Stimulated activated CD8-positive, alpha-beta memory T cell treated with anti-CD3 and anti-CD28 coated beads, Interleukin-12 subunit alpha, Interleukin-12 subunit beta, amount 100 ng/mL, for 24 hours (primary cell): Measurements from ENCODE around the gene RBM26.

Experiments used
- DNase-seq: peaks from one replicate; pipeline ENCODE4 v3.0.0-alpha.2; 2020; ENCODE audit errors: extremely low read depth

The RBM26 gene

DNA sequence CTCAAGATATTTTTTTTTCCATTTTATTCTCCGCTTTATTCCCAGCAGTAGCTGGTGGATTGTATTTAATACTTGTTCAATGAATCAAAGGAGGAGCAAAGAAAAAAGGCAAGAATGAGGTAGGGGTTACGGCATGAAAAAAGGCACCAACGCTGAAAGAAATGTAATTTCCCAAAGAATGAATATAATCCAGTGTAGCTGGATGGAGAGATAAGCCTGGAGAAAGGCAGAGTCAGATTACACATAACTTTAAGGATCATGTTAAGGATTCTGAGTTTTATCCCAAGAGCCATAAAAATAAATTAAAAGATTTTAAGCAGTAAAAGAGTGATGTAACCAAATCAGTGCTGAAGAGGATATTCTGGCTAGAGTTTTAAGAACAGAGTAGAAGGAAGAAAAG is 67.7 kb downstream of the RBM26 start:
- no peak for DNase-seq

DNA sequence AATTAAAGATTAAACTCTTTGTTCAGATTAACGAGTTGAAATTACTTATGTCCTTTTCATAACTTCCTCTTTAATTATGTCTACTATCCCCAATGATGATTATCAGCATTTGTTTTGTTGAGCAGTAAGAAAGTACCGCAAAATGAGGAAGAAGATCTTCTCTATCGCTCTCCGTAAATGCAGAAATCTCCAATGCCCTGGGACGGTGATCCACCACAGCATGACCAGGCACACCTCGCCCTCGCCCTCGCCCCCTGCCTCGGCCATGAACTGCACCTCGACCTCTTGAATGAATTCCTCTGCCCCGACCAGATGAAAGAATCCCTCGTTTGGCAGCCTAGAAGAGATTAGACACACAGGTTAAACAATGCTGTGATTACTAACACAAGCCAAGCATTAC is 69.1 kb downstream of the RBM26 start:
- no peak for DNase-seq

DNA sequence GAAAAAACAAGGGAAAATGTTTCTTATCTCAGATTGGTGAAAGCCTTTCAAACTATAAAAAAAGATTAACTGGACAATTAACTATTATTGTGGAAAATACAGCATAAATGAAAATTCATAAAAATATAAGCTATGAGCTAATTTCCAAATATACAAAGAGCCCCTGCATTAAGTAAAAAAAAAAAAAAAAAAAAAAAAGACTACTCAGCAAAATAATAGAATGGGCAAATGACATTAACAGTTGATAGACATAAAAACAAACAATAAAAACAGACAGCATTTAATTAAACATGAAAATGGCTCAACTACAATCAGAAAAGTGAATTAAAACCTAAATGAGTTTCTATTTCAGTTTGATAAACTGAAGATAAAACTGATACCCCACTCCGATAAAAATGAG is 77.5 kb downstream of the RBM26 start:
- no peak for DNase-seq

- no peak for DNase-seq
Observed at GRCh38 chr13:79320433-79320832, 85.6 kb downstream of the RBM26 start.

DNA sequence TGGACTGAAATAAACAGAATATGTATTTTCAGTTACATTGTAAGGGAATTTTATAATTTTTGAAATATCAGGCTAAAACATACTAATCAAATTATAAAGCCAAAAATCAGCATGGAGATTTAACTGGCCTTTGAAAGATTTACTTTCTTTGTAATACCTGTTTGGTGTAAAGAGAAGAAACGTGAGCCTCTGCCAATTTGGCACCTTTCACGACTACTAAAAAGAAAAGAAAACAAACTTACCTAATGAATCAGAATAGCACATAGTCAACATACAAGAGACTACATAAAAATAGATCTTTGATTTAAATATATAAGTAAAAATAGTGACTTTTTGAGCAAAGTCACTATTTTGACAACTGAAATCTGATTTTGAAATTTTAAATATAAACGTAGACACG is 87.4 kb downstream of the RBM26 start:
- no peak for DNase-seq

DNA sequence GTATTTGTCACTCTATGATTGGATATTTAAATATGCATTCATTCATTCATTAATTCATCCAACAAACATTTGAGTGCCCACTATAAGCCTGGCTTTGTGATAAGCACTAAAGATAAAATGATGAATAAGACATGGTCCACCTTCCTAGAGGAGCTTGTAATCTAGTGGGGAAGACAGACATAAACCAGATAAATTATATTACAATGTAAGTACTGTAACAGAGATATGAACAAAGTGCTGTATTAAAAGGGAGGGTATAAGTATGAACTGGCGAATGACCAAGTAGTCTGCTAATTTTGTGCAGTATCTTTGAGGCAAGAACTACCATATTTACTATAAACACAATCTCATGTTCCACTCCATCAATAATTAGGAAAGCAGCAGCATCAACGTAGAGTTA is 88.2 kb downstream of the RBM26 start:
- no peak for DNase-seq

GRCh38 chr13:79314652-79315051 is 91.4 kb downstream of the RBM26 start:
- no peak for DNase-seq

- DNase-seq, result no peak
Observed at GRCh38 chr13:79312340-79312855, 93.7 kb downstream of the RBM26 start.

- no peak for DNase-seq
Observed at GRCh38 chr13:79311386-79311785, 94.7 kb downstream of the RBM26 start.

- no peak for DNase-seq
Observed at GRCh38 chr13:79309690-79310089, 96.4 kb downstream of the RBM26 start.

DNA sequence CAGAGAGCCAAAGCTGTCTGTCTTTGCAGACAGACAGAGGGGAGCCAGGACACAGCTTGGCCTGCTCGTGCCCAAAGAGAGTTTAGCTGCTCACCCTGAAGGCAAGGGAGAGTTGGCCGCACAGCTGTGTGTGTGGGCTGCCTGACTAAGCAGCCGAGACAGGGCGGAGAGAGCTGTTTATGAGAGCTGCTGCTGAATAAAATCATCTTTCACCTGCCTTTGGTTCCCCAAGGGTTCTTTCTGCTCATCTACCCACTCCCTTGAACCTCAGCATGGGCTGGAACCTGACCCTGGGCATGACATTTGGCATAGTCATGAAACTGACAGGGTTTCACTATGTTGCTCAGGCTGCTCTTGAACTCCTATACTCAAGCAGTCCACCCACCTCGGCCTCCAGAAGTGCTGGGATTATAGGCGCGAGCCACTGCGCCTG is 98.2 kb downstream of the RBM26 start:
- DNase-seq, result no peak

DNA sequence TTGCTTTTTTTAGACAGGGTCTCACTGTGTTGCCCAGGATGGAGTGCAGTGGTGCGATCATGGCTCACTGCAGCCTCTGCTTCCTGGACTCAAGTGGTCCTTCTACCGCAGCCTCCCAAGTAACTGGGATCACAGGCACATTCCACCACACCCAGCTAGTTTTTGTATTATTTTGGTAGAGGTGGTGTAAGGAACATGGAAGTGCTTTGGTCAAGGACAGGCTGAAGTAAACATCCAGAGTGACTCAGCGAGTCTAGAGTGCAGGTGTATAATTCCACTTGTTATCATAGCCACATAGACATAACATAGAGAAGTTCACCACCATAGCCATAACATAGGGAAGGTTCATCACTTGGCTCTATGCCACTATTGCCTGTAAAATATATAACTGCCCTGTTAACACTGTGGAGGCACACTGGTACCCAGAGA is 98.6 kb downstream of the RBM26 start:
- no peak for DNase-seq

DNA sequence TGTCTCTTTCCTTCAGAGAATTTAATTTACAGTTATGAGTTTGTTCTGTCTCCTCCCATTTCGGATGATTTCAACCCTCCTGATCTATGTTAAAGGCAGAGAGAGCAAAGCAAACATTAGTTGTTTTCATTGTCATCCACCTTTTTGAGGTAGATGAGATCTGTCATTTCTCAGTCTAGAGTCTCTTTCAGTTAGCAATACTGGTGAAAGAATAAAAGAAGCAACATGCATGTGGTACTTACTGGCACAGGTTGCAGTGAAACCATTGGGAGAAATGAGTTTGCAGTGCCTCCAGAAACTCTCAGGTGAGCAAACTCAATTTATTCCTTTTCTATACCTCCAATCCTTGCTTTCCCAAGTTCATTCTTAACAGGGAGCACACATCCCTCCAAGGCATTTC is 99.4 kb downstream of the RBM26 start:
- no peak for DNase-seq

GRCh38 chr13:79297128-79297527 is 108.9 kb downstream of the RBM26 start:
- DNase-seq, result no peak

GRCh38 chr13:79295906-79296706 is 109.9 kb downstream of the RBM26 start:
- DNase-seq, result no peak

DNA sequence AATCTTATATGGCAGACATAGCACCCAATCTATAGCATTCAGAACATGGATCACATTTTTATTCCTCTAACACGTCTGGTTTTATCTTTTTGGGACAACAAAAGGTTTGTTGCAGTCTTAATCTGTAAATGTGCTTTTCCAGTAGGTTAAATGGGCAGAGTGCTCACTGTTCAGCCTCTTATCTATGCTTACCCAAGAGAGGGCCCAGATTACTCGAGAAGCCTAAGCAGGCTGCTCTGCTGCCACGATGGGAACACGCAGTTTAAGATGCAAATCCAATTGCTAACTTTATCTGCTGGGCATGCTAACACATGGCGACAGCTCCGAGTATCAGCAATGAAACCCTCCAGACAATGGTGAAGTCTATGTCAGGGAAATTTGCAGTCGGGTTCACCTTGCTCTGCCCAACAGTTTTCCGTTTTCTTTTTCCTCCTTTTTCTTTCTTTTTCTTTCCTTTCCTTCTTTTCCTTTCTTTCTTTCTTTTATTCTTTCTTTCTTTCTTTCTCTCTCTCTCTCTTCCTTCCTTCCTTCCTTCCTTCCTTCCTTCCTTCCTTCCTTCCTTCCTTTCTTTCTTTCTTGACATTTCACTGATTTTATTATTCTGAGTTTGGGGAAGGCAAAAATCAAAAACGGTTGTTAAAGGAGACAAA is 115.3 kb downstream of the RBM26 start:
- DNase-seq, result no peak

DNA sequence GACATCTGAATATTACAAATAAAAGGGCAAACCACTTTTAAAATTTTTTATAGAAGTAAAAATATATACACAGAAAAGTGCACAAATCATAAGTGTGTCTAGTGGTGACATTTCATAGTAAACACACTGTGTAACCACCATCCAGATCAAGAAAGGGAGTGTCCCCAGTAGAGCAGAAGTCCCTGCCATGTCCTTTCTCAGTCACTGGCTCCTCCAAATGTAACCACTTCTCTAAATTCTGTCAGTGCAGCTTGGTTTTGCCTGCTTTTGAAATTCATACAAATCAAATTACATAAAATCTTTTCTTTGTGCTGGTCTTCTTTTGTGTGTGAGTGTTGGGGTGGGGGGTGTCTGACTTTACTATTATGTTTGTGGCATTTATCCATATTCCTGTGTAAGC is 116.5 kb downstream of the RBM26 start:
- no peak for DNase-seq

GRCh38 chr13:79287939-79288795 is 117.9 kb downstream of the RBM26 start:
- DNase-seq, result no peak

DNA sequence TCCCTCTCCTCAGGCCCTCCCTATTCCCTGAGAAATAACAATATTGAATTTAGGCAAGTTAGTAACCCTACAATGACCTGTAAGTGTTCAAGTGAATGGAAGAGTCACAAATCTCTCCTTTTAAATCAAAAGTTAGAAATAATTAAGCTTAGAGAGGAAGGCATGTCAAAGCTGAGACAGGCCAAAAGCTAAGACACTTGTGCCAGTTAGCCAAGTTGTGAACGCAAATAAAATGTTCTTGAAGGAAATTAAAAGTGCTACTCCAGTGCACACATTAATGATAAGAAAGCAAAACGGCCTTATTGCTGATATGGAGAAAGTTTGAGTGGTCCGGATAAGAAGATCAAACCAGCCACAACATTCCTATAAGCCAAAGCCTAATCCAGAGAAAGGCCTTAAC is 120.9 kb downstream of the RBM26 start:
- DNase-seq, result no peak

DNA sequence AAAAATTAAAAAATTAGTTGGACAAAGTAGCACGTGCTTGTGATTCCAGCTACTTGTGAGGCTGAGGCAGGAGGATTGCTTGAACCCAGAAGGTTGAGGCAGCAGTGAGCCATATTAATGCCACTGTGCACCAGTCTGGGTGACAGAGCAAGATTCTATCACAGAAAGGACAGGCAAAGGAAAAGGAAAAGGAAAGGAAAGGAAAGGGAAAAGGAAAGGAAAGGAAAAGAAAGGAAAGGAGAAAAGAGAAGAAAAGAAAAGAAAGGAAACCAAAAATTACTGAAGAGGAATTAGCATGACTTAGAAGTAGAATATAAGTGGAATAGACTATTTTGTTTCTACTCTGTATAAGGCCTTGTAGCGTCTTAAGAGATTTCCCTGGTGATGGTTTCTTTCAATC is 122.3 kb downstream of the RBM26 start:
- DNase-seq, result no peak

- DNase-seq, result no peak
Observed at GRCh38 chr13:79282976-79283375, 123.1 kb downstream of the RBM26 start.

DNA sequence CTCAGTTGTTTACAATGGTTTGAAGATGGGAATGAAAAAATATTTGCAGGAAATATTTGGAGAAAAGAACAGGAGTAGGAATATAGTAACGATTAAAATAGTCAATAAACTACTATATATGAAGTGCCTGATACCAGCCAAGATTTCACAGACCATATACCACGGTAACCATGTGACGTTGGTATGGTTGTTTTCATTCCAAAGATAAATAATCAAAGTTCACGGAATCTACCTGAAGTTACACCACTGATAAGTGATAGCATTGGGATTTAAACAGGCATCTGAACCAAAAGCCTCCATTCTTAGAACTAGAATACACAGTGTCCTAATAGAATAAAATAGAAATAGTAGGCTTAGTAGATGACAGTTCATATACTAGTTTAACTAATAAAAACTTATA is 123.5 kb downstream of the RBM26 start:
- no peak for DNase-seq
